Skeletal muscle satellite cell (primary cell): ENCODE data around the gene SYNDIG1.

ENCODE experiments used
- H3K27me3 ChIP-seq: 2 replicates; pipeline ENCODE4 v1.7.0; 2013; ENCODE audit warnings: low read length; ENCODE audit not compliant: control insufficient read depth, insufficient read depth
- H3K36me3 ChIP-seq: 2 replicates; pipeline ENCODE4 v1.7.0; 2013; ENCODE audit warnings: mild to moderate bottlenecking, control low read depth, low read length; ENCODE audit not compliant: insufficient read depth
- H3K4me1 ChIP-seq: 2 replicates; pipeline ENCODE4 v1.7.0; 2013; ENCODE audit warnings: low read length; ENCODE audit not compliant: control insufficient read depth, insufficient read depth
- H3K4me2 ChIP-seq: 2 replicates; pipeline ENCODE4 v1.7.0; 2013; ENCODE audit warnings: mild to moderate bottlenecking, low read length
- H3K4me3 ChIP-seq: 2 replicates; pipeline ENCODE4 v1.7.0; 2013; ENCODE audit warnings: low read length
- H3K9ac ChIP-seq: 2 replicates; pipeline ENCODE4 v1.7.0; 2013; ENCODE audit warnings: mild to moderate bottlenecking, low read depth, low read length, moderate library complexity
- H3K9me3 ChIP-seq: replicated peaks from 2 replicates; pipeline ENCODE4 v1.7.0; 2013; ENCODE audit warnings: mild to moderate bottlenecking, control low read depth, low read length

Gene SYNDIG1

DNA sequence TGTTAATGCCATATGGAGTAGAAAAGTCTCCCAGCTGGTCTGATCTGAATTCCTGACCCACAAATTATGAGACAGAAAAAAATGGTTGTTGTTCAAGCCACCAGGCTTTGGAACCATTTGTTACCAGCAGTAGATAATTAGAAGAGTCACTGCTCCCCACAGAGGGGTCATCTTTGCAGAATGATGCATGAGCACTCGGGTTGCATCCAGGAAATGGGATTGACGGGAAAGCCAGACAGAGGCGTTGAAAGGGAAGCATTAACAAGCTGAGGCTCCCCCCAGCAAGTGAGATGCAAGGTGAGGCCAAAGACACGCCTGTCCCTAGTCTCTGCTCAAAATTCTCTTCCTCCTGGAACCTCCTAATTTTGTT lies 182.5 kb downstream of the SYNDIG1 start:
- Histone ChIP-seq H3K9me3 (no peaks in the 10 kb centered on the region), H3K4me1 (peaks cover 47% of the 10 kb centered on the region), H3K27me3 (no peaks in the 10 kb centered on the region), H3K4me2 (peak overlapping the region; percentile 59), H3K9ac (peak overlapping the region; percentile 33), H3K4me3 (no peak overlapping the region), H3K36me3 (no peaks in the 10 kb centered on the region)

GRCh38 chr20:24653306-24653705 lies 183.9 kb downstream of the SYNDIG1 start:
- Histone ChIP-seq H3K4me1 (peaks cover 60% of the 10 kb centered on the region), H3K4me3 (no peak overlapping the region), H3K27me3 (no peaks in the 10 kb centered on the region), H3K9ac (no peak overlapping the region), H3K9me3 (no peaks in the 10 kb centered on the region), H3K4me2 (no peak overlapping the region), H3K36me3 (no peaks in the 10 kb centered on the region)

DNA sequence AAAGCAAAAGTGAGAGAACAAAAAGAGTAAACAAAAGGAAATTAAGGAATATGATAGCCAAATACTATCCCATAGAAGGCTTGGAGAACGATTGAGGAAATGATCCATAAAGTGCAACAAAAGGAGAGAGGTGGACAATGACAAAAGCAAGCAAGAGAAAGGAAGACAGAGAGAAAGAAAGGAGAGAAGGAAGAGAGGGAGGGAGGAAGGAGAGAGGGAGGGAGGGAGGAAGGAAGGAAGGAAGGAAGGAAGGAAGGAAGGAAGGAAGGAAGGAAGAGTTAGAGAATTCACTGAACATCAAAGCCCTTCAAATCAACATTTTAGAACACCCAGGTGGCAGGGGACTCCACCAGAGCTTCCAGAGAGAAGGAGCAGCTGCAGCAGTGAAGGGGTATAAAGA lies 185.0 kb downstream of the SYNDIG1 start:
- no peak overlapping the region for H3K9ac ChIP-seq
- H3K4me2 ChIP-seq = no peak overlapping the region
- H3K9me3 ChIP-seq = no peaks in the 10 kb centered on the region
- no peaks in the 10 kb centered on the region for H3K36me3 ChIP-seq
- H3K27me3 ChIP-seq = no peaks in the 10 kb centered on the region
- H3K4me3 ChIP-seq = no peak overlapping the region
- H3K4me1 ChIP-seq = peaks cover 70% of the 10 kb centered on the region

DNA sequence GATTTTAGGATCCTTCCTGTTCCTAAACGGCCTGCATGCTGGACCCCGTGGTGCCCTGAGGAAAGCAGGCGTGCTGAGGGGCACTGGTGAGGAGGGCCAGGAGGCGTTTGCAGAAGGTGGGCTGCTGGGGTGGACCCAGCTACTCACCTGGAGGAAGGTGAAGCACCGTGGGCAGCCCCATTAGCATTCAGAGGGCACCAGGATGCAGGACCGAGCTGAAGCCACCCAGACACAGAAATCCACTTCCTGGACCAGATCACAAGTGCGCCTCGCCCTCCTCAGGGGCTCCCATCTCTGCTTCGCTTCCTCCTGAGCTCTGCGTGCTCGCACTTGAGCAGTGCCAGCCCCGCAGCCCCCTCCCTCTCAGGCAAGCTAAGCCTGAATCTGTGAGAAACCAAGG lies 187.0 kb downstream of the SYNDIG1 start:
- Histone ChIP-seq H3K9ac (no peak overlapping the region), H3K27me3 (no peaks in the 10 kb centered on the region), H3K36me3 (no peaks in the 10 kb centered on the region), H3K4me1 (peaks cover 60% of the 10 kb centered on the region), H3K4me2 (no peak overlapping the region), H3K9me3 (no peaks in the 10 kb centered on the region), H3K4me3 (no peak overlapping the region)

GRCh38 chr20:24657196-24657595 lies 187.8 kb downstream of the SYNDIG1 start:
- peaks cover 52% of the 10 kb centered on the region for H3K4me1 ChIP-seq
- H3K9ac ChIP-seq = no peak overlapping the region
- peak overlapping the region; percentile 48 for H3K4me2 ChIP-seq
- no peaks in the 10 kb centered on the region for H3K9me3 ChIP-seq
- H3K27me3 ChIP-seq = peaks cover 6% of the 10 kb centered on the region
- H3K4me3 ChIP-seq = no peak overlapping the region
- no peaks in the 10 kb centered on the region for H3K36me3 ChIP-seq

- Histone ChIP-seq H3K4me3 (no peak overlapping the region), H3K9ac (no peak overlapping the region), H3K27me3 (peaks cover 14% of the 10 kb centered on the region), H3K4me1 (peaks cover 51% of the 10 kb centered on the region), H3K9me3 (no peaks in the 10 kb centered on the region), H3K4me2 (peak overlapping the region; percentile 48), H3K36me3 (no peaks in the 10 kb centered on the region)
Observed at GRCh38 chr20:24657878-24658620, 188.6 kb downstream of the SYNDIG1 start.

- Histone ChIP-seq H3K36me3 (no peaks in the 10 kb centered on the region), H3K4me2 (no peak overlapping the region), H3K4me1 (peaks cover 52% of the 10 kb centered on the region), H3K4me3 (no peak overlapping the region), H3K9ac (no peak overlapping the region), H3K27me3 (peaks cover 20% of the 10 kb centered on the region), H3K9me3 (no peaks in the 10 kb centered on the region)
Observed at GRCh38 chr20:24658920-24659660, 189.7 kb downstream of the SYNDIG1 start.

DNA sequence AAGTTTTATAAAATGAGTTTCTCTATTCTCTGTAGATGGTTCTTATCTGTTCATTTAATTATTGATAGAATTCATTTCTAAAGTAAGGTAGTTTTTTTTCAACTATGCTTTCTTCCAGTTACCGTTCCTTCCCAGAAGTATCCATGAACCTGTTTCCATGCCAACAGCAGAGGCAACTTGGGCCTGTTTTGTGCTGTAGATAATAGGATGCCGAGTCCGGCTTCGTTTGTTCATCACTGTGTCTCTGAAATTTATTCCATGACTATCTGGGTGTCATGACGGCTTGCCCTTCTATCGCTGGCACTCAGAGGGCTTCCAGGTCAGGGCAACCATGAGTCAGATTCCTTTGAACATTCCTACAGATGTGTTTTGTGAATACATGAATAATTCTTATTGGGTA lies 190.4 kb downstream of the SYNDIG1 start:
- peaks cover 23% of the 10 kb centered on the region for H3K27me3 ChIP-seq
- no peak overlapping the region for H3K9ac ChIP-seq
- peaks cover 52% of the 10 kb centered on the region for H3K4me1 ChIP-seq
- H3K36me3 ChIP-seq = no peaks in the 10 kb centered on the region
- no peak overlapping the region for H3K4me2 ChIP-seq
- no peak overlapping the region for H3K4me3 ChIP-seq
- H3K9me3 ChIP-seq = no peaks in the 10 kb centered on the region

DNA sequence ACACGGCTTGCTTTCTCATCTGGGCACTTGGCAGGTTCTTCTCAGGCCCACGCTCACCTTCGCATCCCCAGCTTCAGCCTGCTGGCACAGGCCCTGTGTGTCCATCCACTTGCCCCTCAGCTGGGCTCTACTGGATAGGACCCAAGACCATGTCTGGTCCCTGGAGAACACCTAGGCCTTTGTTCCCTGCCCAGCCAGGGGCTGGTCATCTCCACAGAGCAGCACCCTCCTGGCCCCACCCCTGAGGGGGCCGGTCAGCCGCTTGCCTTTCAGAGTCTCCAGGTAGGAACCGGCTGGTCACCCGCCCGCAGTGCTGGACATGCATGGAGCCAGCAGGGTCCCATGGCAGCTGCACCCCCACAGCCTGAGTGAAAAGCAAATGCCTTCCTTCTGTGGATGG lies 191.2 kb downstream of the SYNDIG1 start:
- H3K9me3 ChIP-seq = no peaks in the 10 kb centered on the region
- H3K4me2 ChIP-seq = no peak overlapping the region
- no peaks in the 10 kb centered on the region for H3K36me3 ChIP-seq
- H3K4me3 ChIP-seq = no peak overlapping the region
- H3K9ac ChIP-seq = no peak overlapping the region
- peaks cover 23% of the 10 kb centered on the region for H3K27me3 ChIP-seq
- peaks cover 52% of the 10 kb centered on the region for H3K4me1 ChIP-seq

DNA sequence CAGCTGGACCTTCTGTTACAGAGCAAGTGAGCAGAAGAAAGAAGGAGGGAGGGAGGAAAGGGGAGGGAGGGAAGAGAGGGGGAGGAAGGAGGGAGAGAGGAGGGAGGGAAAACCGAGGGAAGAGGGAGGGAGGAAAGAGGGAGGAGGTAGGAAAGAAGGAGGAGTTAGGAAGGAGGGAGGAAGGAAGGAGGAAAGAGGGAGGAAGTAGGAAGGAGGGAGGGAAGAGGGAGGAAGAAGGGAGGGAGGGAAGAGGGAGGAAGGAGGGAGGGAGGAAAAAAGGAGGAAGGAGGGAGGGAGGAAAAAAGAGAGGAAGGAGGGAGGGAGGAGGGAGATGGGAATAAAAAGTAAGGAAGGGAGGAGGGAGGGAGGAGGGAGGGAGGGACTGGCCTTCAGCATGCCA lies 191.8 kb downstream of the SYNDIG1 start:
- no peak overlapping the region for H3K4me2 ChIP-seq
- H3K9ac ChIP-seq = no peak overlapping the region

DNA sequence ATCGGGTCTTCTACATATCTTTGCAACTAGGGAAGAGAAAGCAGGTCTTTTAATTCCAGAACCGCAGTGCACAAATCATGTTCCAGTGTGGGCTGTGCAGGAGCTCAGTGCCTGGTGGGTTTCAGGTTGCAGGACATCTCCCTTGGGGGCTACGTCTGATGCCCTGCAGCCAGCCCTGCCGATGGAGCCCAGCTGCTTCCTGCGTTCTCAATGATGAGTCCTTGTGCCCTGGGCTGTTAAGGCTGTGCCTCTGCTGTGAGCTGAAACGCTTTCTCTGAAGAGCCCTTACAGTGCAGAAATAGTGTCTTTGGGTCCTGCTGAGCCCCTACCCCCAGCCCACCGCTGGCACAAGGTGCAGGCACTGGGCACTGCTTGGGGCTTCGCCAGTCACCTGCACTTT lies 192.9 kb downstream of the SYNDIG1 start:
- peaks cover 23% of the 10 kb centered on the region for H3K27me3 ChIP-seq
- H3K36me3 ChIP-seq = no peaks in the 10 kb centered on the region
- no peak overlapping the region for H3K4me2 ChIP-seq
- no peak overlapping the region for H3K9ac ChIP-seq
- H3K9me3 ChIP-seq = no peaks in the 10 kb centered on the region
- H3K4me1 ChIP-seq = peaks cover 44% of the 10 kb centered on the region
- H3K4me3 ChIP-seq = no peak overlapping the region

More for the DNA sequence above, 191.8 kb downstream of the SYNDIG1 start:
- Histone ChIP-seq H3K4me1 (peaks cover 52% of the 10 kb centered on the region), H3K27me3 (peaks cover 23% of the 10 kb centered on the region), H3K4me3 (no peak overlapping the region), H3K36me3 (no peaks in the 10 kb centered on the region), H3K9me3 (no peaks in the 10 kb centered on the region)
